NCI-H82 treated with DMSO at 0.1 percent for 48 hours (cell line): Measurements from ENCODE around the gene TNNC2.

ENCODE experiments used
- DNase-seq: peaks from one replicate; lab custom pipeline; 2025; ENCODE audit not compliant: unreplicated experiment; lab: John Stamatoyannopoulos, UW

TNNC2 gene

DNA sequence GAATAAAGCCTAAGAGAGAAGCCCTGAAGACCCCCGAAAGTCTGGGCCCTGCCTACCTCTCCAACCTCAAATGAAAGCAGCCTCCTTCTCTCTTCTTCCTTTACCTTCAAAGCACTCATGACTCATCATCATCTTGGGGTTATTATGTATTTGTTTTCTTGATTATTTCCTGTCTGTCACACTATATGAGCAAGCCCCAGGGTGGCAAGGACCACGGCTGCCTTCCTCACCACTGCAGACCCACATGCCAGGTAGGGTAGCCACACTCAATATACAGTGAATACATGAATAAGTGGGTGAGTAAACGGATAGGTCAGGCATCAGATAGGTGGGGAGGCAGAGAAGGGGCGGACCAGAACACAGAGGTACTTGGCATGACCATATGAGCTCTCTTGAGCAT, 44.2 kb downstream of the TNNC2 start:
- no peak for DNase-seq

DNA sequence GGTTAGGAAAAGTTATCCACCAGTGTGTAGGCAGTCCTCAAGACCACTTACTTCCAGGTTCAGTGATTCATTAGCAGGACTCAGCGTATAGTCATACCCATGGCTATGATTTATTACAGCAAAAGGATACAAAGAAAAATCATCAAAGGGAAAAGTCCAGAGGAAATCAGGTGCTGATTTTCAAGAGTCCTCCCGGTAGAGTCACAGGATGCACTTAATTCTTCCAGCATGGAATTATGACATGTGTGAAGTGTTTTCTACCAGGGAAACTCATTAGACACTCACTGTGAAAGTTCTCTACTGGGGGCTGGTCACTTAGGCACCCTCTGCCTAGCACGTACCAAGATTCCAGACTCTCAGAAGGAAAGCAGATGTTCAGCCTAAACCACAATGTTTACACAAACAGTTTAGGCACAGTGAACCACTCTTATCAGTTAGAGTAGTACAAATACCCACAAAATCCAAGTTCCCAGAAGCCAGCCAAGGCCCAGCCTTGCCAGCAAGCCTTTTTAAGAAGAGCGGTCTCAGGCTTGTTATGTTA, 45.7 kb downstream of the TNNC2 start:
- no peak for DNase-seq

DNA sequence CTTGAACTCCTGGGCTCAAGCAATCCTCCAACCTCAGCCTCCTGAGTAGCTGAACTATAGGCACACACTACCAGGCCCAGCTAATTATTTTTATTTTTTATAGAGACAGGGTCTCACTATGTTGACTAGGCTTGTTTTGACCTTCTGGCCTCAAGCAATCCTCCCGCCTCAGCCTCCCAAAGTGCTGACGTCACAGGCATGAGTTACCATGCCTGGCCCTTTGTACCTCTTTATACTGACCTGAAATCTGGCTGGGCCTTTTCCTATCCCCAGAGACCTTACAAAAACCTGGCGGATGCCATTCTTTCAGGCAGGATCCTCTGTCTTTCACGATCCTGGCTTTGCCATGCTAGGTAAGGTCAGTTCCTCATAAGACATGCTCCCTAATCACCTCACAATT, 47.0 kb downstream of the TNNC2 start:
- DNase-seq: no peak

DNA sequence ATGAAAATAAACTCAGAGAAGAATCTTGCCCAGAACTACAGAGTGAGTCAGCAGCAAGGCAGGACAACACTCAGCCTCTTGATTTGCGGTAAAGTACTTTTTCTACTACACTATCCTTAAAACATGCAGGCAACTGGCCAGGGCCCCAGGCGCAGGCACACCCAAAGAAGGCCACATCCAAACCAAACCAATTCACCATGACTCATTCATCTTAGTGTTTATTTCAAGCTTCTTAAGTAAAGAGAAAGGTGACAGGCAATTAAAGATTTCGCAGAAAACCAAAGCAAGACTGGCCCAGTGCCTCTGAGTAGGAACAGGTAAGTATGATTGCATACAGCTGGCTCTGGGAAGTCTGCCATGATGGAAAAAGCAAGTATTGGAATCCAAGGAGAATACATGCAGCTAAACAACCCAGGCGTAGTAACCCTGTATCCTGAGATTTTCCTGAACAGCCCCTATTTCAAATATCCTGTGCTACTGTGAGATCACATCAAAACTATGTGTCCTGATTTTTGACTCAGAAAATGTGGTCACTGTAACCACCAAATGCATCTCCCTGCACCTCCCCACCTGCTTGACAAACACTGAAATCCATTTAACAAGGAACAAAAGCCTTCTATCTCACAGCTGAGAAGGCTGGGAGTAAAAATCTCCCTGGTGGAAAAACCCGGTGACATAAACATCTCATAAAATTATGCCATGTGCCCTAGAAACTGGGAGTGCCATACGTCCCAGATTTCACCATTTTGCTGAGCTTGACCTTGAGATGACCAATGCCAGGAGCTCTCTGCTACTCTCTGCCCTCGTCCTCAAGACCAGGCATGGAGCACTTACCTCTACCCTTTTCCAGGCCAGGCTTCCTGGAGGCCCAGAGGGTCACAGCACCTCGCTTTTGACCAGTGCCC, 47.8 kb downstream of the TNNC2 start:
- no peak for DNase-seq

DNA sequence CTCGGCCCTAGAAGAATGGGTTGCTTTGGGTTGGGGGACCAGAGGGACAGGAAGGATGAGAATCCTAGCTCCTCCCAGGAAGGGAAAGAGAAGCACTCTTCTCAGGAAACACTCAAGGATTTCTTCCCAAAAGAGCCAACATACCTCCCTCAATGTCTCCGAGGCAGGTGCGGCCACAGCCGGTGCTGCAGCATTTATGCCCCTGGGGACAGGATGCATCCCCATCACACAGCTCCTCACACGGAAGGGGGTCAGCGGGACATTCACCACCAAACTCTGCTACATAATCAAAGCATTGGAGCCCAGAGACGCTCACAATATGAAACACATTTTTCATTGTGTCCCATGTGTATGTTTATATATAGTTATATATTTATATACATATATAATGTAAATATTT, 50.2 kb downstream of the TNNC2 start:
- DNase-seq: no peak

DNA sequence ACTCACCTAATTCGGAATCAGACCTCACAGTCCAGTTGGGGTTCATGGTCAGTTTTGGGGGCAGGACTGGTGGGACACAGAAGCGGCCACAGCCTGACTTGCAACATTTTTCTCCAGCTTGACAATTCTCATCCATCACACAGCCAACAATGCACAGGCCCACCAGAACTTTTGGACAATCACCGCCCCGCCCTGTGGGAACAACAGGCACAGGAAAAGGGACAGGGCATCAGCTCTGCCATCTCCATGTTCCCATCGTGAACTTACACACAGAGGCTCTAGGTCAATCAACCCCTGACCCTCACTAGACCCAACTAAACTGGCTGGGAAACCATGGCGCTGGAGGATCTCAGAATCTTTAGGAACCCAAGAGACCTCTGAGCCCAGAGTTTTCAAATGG, 51.7 kb downstream of the TNNC2 start:
- no peak for DNase-seq

DNA sequence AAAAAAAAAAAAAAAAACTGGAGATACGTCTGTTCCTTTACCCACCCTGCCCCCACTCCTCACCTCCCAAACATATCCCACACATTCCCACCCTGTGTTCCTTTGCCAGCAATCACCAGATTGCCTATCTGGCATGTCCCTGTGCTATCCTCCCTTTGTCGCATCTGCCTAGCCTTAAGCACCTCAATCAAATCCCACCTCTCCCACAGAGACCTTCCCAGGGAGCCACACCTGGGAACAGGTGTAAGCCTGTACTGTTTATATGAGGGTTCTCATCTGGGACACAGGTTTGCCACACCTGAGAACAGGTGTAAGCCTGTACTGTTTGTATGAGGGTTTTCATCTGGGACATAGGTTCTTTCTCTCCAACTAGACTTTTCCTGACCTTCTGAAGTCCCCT, 52.2 kb downstream of the TNNC2 start:
- no peak for DNase-seq
